GM19023 (cell line): ENCODE results near the gene FHL1.

Experiments
- ATAC-seq: cut with Tn5 transposase; IDR thresholded peaks from one replicate; pipeline ENCODE4 v1.9.1; 2021; ENCODE audit warnings: mild to moderate bottlenecking, moderate library complexity; ENCODE audit not compliant: unreplicated experiment

The FHL1 gene

GRCh38 chrX:136183917-136184316 lies 36.6 kb downstream of the FHL1 start:
- no peak for ATAC-seq

- no peak for ATAC-seq
These were observed 38.2 kb downstream of the FHL1 start for GRCh38 chrX:136185401-136186022.

- ATAC-seq: no peak
These were observed 38.7 kb downstream of the FHL1 start for GRCh38 chrX:136186023-136186413.

GRCh38 chrX:136189222-136189621 lies 41.9 kb downstream of the FHL1 start:
- no peak for ATAC-seq

- no peak for ATAC-seq
These were observed 42.8 kb downstream of the FHL1 start for GRCh38 chrX:136190038-136190713.

GRCh38 chrX:136191171-136191570 lies 43.8 kb downstream of the FHL1 start:
- ATAC-seq: no peak

- ATAC-seq: no peak
These were observed 44.8 kb downstream of the FHL1 start for GRCh38 chrX:136192135-136192534.

- no peak for ATAC-seq
These were observed 45.6 kb downstream of the FHL1 start for GRCh38 chrX:136192839-136193414.

- ATAC-seq: no peak
These were observed 46.4 kb downstream of the FHL1 start for GRCh38 chrX:136193771-136194170.

- no peak for ATAC-seq
These were observed 47.2 kb downstream of the FHL1 start for GRCh38 chrX:136194536-136194935.

GRCh38 chrX:136195247-136195646 lies 47.9 kb downstream of the FHL1 start:
- ATAC-seq: no peak

GRCh38 chrX:136196691-136197155 lies 49.4 kb downstream of the FHL1 start:
- no peak for ATAC-seq

- ATAC-seq: no peak
These were observed 50.7 kb downstream of the FHL1 start for GRCh38 chrX:136198010-136198409.

- ATAC-seq: no peak
These were observed 51.4 kb downstream of the FHL1 start for GRCh38 chrX:136198678-136199243.

- ATAC-seq: no peak
These were observed 52.0 kb downstream of the FHL1 start for GRCh38 chrX:136199365-136199764.

- no peak for ATAC-seq
These were observed 53.1 kb downstream of the FHL1 start for GRCh38 chrX:136200466-136200865.

GRCh38 chrX:136201601-136202000 lies 54.3 kb downstream of the FHL1 start:
- ATAC-seq: no peak

GRCh38 chrX:136202889-136203288 lies 55.6 kb downstream of the FHL1 start:
- no peak for ATAC-seq

- no peak for ATAC-seq
These were observed 56.1 kb downstream of the FHL1 start for GRCh38 chrX:136203438-136203837.

- no peak for ATAC-seq
These were observed 56.6 kb downstream of the FHL1 start for GRCh38 chrX:136203951-136204350.

GRCh38 chrX:136204571-136204970 lies 57.2 kb downstream of the FHL1 start:
- ATAC-seq: no peak

- ATAC-seq: no peak
These were observed 58.6 kb downstream of the FHL1 start for GRCh38 chrX:136205882-136206380.
